Endothelial cell of umbilical vein (primary cell): ENCODE results near the gene ZNF512. TPM values are rescaled to one million over a fixed set of nuclear protein-coding genes. Genes with fewer than 3 reads are reported as not detected.

ENCODE experiments used
- BruUV-seq: library from RNA; stranded (reverse); fragments of 400-500 nt; replicated peaks from 2 replicates; lab custom pipeline; 2021; lab: Mats Ljungman, UMichigan
- CTCF ChIA-PET: fragments of 300-600, 350-600 bp; sonication (Branson Sonifier 250); formaldehyde crosslinking; loops from one replicate; lab custom pipeline; 2021; ENCODE audit warnings: antibody characterized with exemption, inconsistent platforms; lab: Charles Lee
- POLR2A ChIA-PET: fragments of 300-600, 350-600 bp; sonication (Branson Sonifier 250); formaldehyde crosslinking; loops from one replicate; lab custom pipeline; 2021; ENCODE audit warnings: antibody characterized with exemption, inconsistent platforms; lab: Charles Lee
- DNase-seq: peaks from one replicate; pipeline ENCODE4 v3.0.0-alpha.2; 2011; ENCODE audit warnings: low read depth, low spot score
- FAIRE-seq: peaks from 2 replicates; lab custom pipeline; 2011; peaks lifted over from hg19 to GRCh38; lab: Jason Lieb, UNC
- H2AFZ ChIP-seq: 2 replicates; pipeline ENCODE4 v1.6.0; 2012; ENCODE audit warnings: low read depth, low read length, control low read depth, inconsistent platforms
- H3K27ac ChIP-seq: 2 replicates; pipeline ENCODE4 v1.5.1; 2011; ENCODE audit warnings: low read depth, mild to moderate bottlenecking, control low read depth, low read length, moderate library complexity; ENCODE audit not compliant: insufficient read depth
- H3K27me3 ChIP-seq, 2 experiments: 2 replicates each; pipeline versions ENCODE4 v1.6.0 to v1.6.1; 2011; ENCODE audit warnings: low read length in 2 of 2, mixed read lengths in 1 of 2; ENCODE audit not compliant: control insufficient read depth in 2 of 2, insufficient read depth in 2 of 2
- H3K36me3 ChIP-seq, 2 experiments: 2 replicates in 1 of 2; 3 replicates in 1 of 2; pipeline ENCODE4 v1.5.1; 2011; ENCODE audit warnings: low read length in 2 of 2, mild to moderate bottlenecking in 1 of 2, moderate library complexity in 1 of 2; ENCODE audit not compliant: control insufficient read depth in 2 of 2, insufficient read depth in 2 of 2; ENCODE audit errors: extremely low read depth in 1 of 2
- H3K4me1 ChIP-seq: 3 replicates; pipeline ENCODE4 v1.5.1; 2011; ENCODE audit warnings: mild to moderate bottlenecking, low read length; ENCODE audit not compliant: control insufficient read depth, insufficient read depth; ENCODE audit errors: extremely low read depth
- H3K4me2 ChIP-seq: 2 replicates; pipeline ENCODE4 v1.6.1; 2011; ENCODE audit warnings: low read length, control low read depth, mixed read lengths; ENCODE audit not compliant: insufficient read depth
- H3K4me3 ChIP-seq, 3 experiments: fragments of 200-600 bp in 1 of 3; sonication (generic), shearing (Covaris generic) in 1 of 3; replicated peaks in 1 of 3; 2 replicates each; pipeline ENCODE4 v1.5.1; 2011 to 2016; ENCODE audit warnings: control low read depth in 3 of 3, low read length in 3 of 3, mild to moderate bottlenecking in 2 of 3, inconsistent platforms in 1 of 3, low read depth in 1 of 3, moderate library complexity in 1 of 3; ENCODE audit not compliant: insufficient read depth in 1 of 3
- H3K79me2 ChIP-seq: 2 replicates; pipeline ENCODE4 v1.6.0; 2012; ENCODE audit warnings: low read length, inconsistent platforms; ENCODE audit not compliant: control insufficient read depth, insufficient read depth
- H3K9ac ChIP-seq: replicated peaks from 2 replicates; pipeline ENCODE3; 2011; ENCODE audit warnings: low read length, control low read depth; ENCODE audit not compliant: insufficient read depth; ENCODE audit errors: extremely low read depth
- H3K9me1 ChIP-seq: replicated peaks from 3 replicates; pipeline ENCODE4 v1.6.0; 2011; ENCODE audit warnings: mild to moderate bottlenecking, low read length; ENCODE audit not compliant: control insufficient read depth, insufficient read depth; ENCODE audit errors: extremely low read depth
- H3K9me3 ChIP-seq: replicated peaks from 2 replicates; pipeline ENCODE4 v1.5.1; 2012; ENCODE audit warnings: low read length, inconsistent platforms; ENCODE audit not compliant: control insufficient read depth, insufficient read depth
- H4K20me1 ChIP-seq: replicated peaks from 2 replicates; pipeline ENCODE3; 2011; ENCODE audit warnings: mild to moderate bottlenecking, low read length; ENCODE audit not compliant: control insufficient read depth, insufficient read depth; ENCODE audit errors: extremely low read depth
- EZH2 ChIP-seq: IDR thresholded peaks from 2 replicates; pipeline ENCODE4 v1.6.1; 2012; ENCODE audit warnings: borderline replicate concordance, low read depth, mild to moderate bottlenecking, moderate library complexity, low read length, inconsistent platforms; ENCODE audit not compliant: severe bottlenecking
- FOS ChIP-seq: IDR thresholded peaks from 2 replicates; pipeline ENCODE4 v1.6.1; 2011; ENCODE audit warnings: mild to moderate bottlenecking, low read length, moderate library complexity, borderline replicate concordance; ENCODE audit not compliant: insufficient read depth
- GATA2 ChIP-seq: IDR thresholded peaks from 2 replicates; pipeline ENCODE4 v1.7.0; 2011; ENCODE audit warnings: low read depth, mild to moderate bottlenecking, moderate library complexity, mixed read lengths, low read length; ENCODE audit not compliant: insufficient read length, insufficient read depth
- JUN ChIP-seq: IDR thresholded peaks from 2 replicates; pipeline ENCODE4 v1.6.1; 2011; ENCODE audit warnings: borderline replicate concordance, low read depth; ENCODE audit not compliant: insufficient read length, insufficient read depth
- MYC ChIP-seq: IDR thresholded peaks from one replicate; pipeline ENCODE4 v1.6.1; 2011; ENCODE audit warnings: mild to moderate bottlenecking, low read depth, low read length
- POLR2A ChIP-seq: IDR thresholded peaks from 2 replicates; pipeline ENCODE4 v1.6.1; 2012; ENCODE audit warnings: low read depth, mild to moderate bottlenecking, control low read depth, low read length
- POLR2AphosphoS5 ChIP-seq: IDR thresholded peaks from 2 replicates; pipeline ENCODE4 v1.6.1; 2012; ENCODE audit warnings: low read depth, mild to moderate bottlenecking, control low read depth, low read length, moderate library complexity; ENCODE audit not compliant: insufficient read depth
- dilution Hi-C: fragments of 300-500 bp; cut with MboI; formaldehyde crosslinking; loops from one replicate; pipeline ENCODE4 v1.15.0; 2019; ENCODE audit warnings: low sequenced_read_pairs; ENCODE audit not compliant: extremely low pct_ligation_motif_present
- intact Hi-C: fragments of 100-400 bp; cut with micrococcal nuclease; formaldehyde crosslinking; loops from one replicate; pipeline ENCODE4 v1.10.0; 2022
- polyA plus RNA-seq, 4 experiments: library from polyadenylated mRNA; depleted of rRNA in 3 of 4; stranded (reverse) in 3 of 4; unstranded in 1 of 4; fragments of >200 nt; gene quantifications; 2 replicates each; pipeline versions ENCODE4 v1.2.1 to v1.2.3, GENCODE V29; 2011 to 2012; ENCODE audit warnings: missing spikeins in 1 of 4
- small RNA-seq: library from RNA; depleted of rRNA; stranded (forward); fragments of <200 nt; gene quantifications from one replicate; pipeline ENCODE3, GENCODE V24; 2012; ENCODE audit warnings: low replicate concordance, low read depth; ENCODE audit not compliant: insufficient read depth, insufficient read length
- total RNA-seq: library from RNA; stranded (reverse); gene quantifications from 2 replicates; pipeline ENCODE4 v1.2.3, GENCODE V29; 2021
- TF ChIP-seq, protein P1 (sequence below), 2 donors: IDR thresholded peaks; 1 replicate in 1 of 2; 2 replicates in 1 of 2; pipeline ENCODE4 v1.5.1; 2011; ENCODE audit warnings: low read length in 2 of 2, mild to moderate bottlenecking in 2 of 2, moderate library complexity in 2 of 2, control low read depth in 1 of 2, inconsistent platforms in 1 of 2, low read depth in 1 of 2; ENCODE audit not compliant: insufficient read depth in 1 of 2; ENCODE audit errors: extremely low read depth in 1 of 2
- TF ChIP-seq, protein P2 (sequence below): IDR thresholded peaks from 2 replicates; pipeline ENCODE4 v1.6.1; 2011; ENCODE audit not compliant: insufficient read depth, insufficient read length

ZNF512 gene
- total and polyA plus RNA-seq, 2 donors (not counting 3 experiments of a cell fraction or from before 2014, with no cell fraction given): 17.8 to 37.0 TPM

DNA sequence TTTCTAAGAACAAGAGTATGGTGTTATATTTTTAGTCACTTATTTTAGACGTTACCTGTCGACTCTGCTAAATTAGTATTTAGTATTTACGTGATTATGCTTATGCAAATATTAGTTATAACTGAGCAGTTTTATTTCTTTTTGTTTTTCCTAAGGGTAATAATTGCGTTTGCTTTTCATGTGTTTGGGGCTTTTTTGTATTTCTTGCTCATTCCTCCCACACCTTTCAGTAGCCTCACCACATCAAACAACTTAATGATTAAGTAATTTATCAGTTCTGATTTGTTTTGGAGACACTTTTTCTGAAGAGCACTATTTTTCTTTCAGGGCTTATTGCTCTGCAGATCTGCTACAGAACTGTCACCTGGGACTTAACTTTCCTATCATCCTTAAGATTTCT, 88.4 kb downstream of the ZNF512 start:
- TF ChIP-seq, protein P1, sequence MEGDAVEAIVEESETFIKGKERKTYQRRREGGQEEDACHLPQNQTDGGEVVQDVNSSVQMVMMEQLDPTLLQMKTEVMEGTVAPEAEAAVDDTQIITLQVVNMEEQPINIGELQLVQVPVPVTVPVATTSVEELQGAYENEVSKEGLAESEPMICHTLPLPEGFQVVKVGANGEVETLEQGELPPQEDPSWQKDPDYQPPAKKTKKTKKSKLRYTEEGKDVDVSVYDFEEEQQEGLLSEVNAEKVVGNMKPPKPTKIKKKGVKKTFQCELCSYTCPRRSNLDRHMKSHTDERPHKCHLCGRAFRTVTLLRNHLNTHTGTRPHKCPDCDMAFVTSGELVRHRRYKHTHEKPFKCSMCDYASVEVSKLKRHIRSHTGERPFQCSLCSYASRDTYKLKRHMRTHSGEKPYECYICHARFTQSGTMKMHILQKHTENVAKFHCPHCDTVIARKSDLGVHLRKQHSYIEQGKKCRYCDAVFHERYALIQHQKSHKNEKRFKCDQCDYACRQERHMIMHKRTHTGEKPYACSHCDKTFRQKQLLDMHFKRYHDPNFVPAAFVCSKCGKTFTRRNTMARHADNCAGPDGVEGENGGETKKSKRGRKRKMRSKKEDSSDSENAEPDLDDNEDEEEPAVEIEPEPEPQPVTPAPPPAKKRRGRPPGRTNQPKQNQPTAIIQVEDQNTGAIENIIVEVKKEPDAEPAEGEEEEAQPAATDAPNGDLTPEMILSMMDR (IDR thresholded peaks at IDR 0.05; ENCODE audit: extremely low read depth in 1 of 2, insufficient read depth in 1 of 2, low read depth in 1 of 2, low read length in 2 of 2): no peak
- TF ChIP-seq EZH2 (no peak), POLR2AphosphoS5 (no peak), JUN (no peak), MYC (no peak), POLR2A (no peak), FOS (no peak), GATA2 (no peak)
- TF ChIP-seq, protein P2, sequence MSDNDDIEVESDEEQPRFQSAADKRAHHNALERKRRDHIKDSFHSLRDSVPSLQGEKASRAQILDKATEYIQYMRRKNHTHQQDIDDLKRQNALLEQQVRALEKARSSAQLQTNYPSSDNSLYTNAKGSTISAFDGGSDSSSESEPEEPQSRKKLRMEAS: no peak
- no peaks in the 10 kb centered on the region for H4K20me1 ChIP-seq
- dilution Hi-C loops: no loop called here
- H3K9me3 ChIP-seq: no peaks in the 10 kb centered on the region
- H3K4me1 ChIP-seq: peaks cover 15% of the 10 kb centered on the region
- H3K36me3 ChIP-seq: peaks cover 2 to 6% of the 10 kb centered on the region in 2 experiments
- H3K4me3 ChIP-seq: no peak overlapping the region
- no peak for FAIRE-seq
- POLR2A ChIA-PET: no interaction called here
- intact Hi-C loops: no loop called here
- H3K27ac ChIP-seq: no peak overlapping the region
- no peaks in the 10 kb centered on the region for H3K27me3 ChIP-seq
- no TSS peak for BruUV-seq
- H3K9me1 ChIP-seq: no peaks in the 10 kb centered on the region
- H3K4me2 ChIP-seq: no peak overlapping the region
- no peak overlapping the region for H2AFZ ChIP-seq
- no peaks in the 10 kb centered on the region for H3K79me2 ChIP-seq
- H3K9ac ChIP-seq: no peak overlapping the region
- DNase-seq: no peak
- CTCF ChIA-PET: interaction anchor here (0.7 to 1.7 kb wide), 2 partner anchors 12 to 1033 kb away, joined by 4 to 6 read pairs; no protein-coding TSS in a partner anchor

Small RNA genes within 50 kb of the gene (small RNA-seq; reads per million reads assigned to genes)
- not detected for gene RF00340

Other genes with a start within 250 kb of the ZNF512 start
- 57.4 and 63.2 TPM in 2 replicates for gene GTF3C2, start 226.3 kb upstream of the ZNF512 start, total RNA-seq
- 59.7 and 68.3 TPM in 2 replicates for gene GTF3C2, start 226.3 kb upstream of the ZNF512 start, polyA plus RNA-seq
- 43.7 and 48.9 TPM in 2 replicates for gene EIF2B4, start 212.7 kb upstream of the ZNF512 start, total RNA-seq
- 63.2 and 66.5 TPM in 2 replicates for gene EIF2B4, start 212.7 kb upstream of the ZNF512 start, polyA plus RNA-seq
- 86.5 and 103 TPM in 2 replicates for gene SNX17, start 212.4 kb upstream of the ZNF512 start, total RNA-seq
- 127 and 130 TPM in 2 replicates for gene SNX17, start 212.4 kb upstream of the ZNF512 start, polyA plus RNA-seq
- gene ZNF513, start 202.3 kb upstream of the ZNF512 start, total RNA-seq: 19.0 and 20.7 TPM in 2 replicates
- gene ZNF513, start 202.3 kb upstream of the ZNF512 start, polyA plus RNA-seq: 30.6 and 43.2 TPM in 2 replicates
- gene PPM1G, start 173.5 kb upstream of the ZNF512 start, total RNA-seq: 131 and 135 TPM in 2 replicates
- gene PPM1G, start 173.5 kb upstream of the ZNF512 start, polyA plus RNA-seq: 38.3 and 48.1 TPM in 2 replicates
- 118 and 130 TPM in 2 replicates for gene NRBP1, start 154.4 kb upstream of the ZNF512 start, total RNA-seq
- gene NRBP1, start 154.4 kb upstream of the ZNF512 start, polyA plus RNA-seq: 169 and 190 TPM in 2 replicates
- 4.0 and 4.6 TPM in 2 replicates for gene KRTCAP3, start 140.7 kb upstream of the ZNF512 start, total RNA-seq
- 2.1 and 2.2 TPM in 2 replicates for gene KRTCAP3, start 140.7 kb upstream of the ZNF512 start, polyA plus RNA-seq
- 34.1 and 35.6 TPM in 2 replicates for gene IFT172, start 93.3 kb upstream of the ZNF512 start, total RNA-seq
- gene IFT172, start 93.3 kb upstream of the ZNF512 start, polyA plus RNA-seq: 25.8 and 29.4 TPM in 2 replicates
- gene FNDC4, start 87.8 kb upstream of the ZNF512 start, total RNA-seq: 15.5 and 20.0 TPM in 2 replicates
- gene FNDC4, start 87.8 kb upstream of the ZNF512 start, polyA plus RNA-seq: 19.0 and 22.3 TPM in 2 replicates
- gene GCKR, start 86.2 kb upstream of the ZNF512 start, total RNA-seq: 0.27 and 1.2 TPM in 2 replicates
- 0.33 and 0.52 TPM in 2 replicates for gene GCKR, start 86.2 kb upstream of the ZNF512 start, polyA plus RNA-seq
- gene CCDC121, start 46.0 kb downstream of the ZNF512 start, total RNA-seq: 1.7 and 3.3 TPM in 2 replicates
- gene CCDC121, start 46.0 kb downstream of the ZNF512 start, polyA plus RNA-seq: 0.92 and 1.2 TPM in 2 replicates
- gene GPN1, start 46.0 kb downstream of the ZNF512 start, total RNA-seq: 41.5 and 45.5 TPM in 2 replicates
- 33.2 and 35.4 TPM in 2 replicates for gene GPN1, start 46.0 kb downstream of the ZNF512 start, polyA plus RNA-seq
- gene SUPT7L, start 80.6 kb downstream of the ZNF512 start, total RNA-seq: 30.2 and 30.3 TPM in 2 replicates
- gene SUPT7L, start 80.6 kb downstream of the ZNF512 start, polyA plus RNA-seq: 39.3 and 44.5 TPM in 2 replicates
- 26.2 and 28.4 TPM in 2 replicates for gene SLC4A1AP, start 80.8 kb downstream of the ZNF512 start, total RNA-seq
- gene SLC4A1AP, start 80.8 kb downstream of the ZNF512 start, polyA plus RNA-seq: 9.1 and 9.5 TPM in 2 replicates
- gene MRPL33, start 188.7 kb downstream of the ZNF512 start, total RNA-seq: 96.7 and 97.4 TPM in 2 replicates
- 22.7 and 36.1 TPM in 2 replicates for gene MRPL33, start 188.7 kb downstream of the ZNF512 start, polyA plus RNA-seq